ENCODE data around the gene MAST4.

GRCh38 chr5:66553916-66554575 is 42.1 kb upstream of the MAST4 start:
- TF ChIP-seq POLR2A (IDR thresholded peaks at IDR 0.05; ENCODE audit: low read depth, low read length) = no peak
- TF ChIP-seq POLR2AphosphoS5 (IDR thresholded peaks at IDR 0.05; ENCODE audit: low read depth, low read length) = no peak

All from GM12892 (cell line).